Stomach (tissue), 4 donors: Measurements from ENCODE around the gene MBP.

Experiments used
- CTCF ChIP-seq, 7 experiments: fragments of 450-650 bp in 4 of 7; fragments of 200-600 bp in 3 of 7; sonication (generic) in 3 of 7; IDR thresholded peaks; one replicate each; pipeline ENCODE4 v1.5.1; 2016 to 2019; ENCODE audit warnings: antibody characterized with exemption in 7 of 7, control low read depth in 2 of 7, mild to moderate bottlenecking in 1 of 7
- EP300 ChIP-seq: sonication (generic); formaldehyde crosslinking; IDR thresholded peaks from one replicate; pipeline ENCODE4 v1.6.1; 2017; ENCODE audit warnings: antibody characterized with exemption
- POLR2A ChIP-seq, 4 donors: fragments of 450-650 bp; IDR thresholded peaks; one replicate each; pipeline ENCODE4 v1.6.1; 2016; ENCODE audit warnings: antibody characterized with exemption in 4 of 4, control low read depth in 2 of 4, mild to moderate bottlenecking in 1 of 4, moderate library complexity in 1 of 4

DNA sequence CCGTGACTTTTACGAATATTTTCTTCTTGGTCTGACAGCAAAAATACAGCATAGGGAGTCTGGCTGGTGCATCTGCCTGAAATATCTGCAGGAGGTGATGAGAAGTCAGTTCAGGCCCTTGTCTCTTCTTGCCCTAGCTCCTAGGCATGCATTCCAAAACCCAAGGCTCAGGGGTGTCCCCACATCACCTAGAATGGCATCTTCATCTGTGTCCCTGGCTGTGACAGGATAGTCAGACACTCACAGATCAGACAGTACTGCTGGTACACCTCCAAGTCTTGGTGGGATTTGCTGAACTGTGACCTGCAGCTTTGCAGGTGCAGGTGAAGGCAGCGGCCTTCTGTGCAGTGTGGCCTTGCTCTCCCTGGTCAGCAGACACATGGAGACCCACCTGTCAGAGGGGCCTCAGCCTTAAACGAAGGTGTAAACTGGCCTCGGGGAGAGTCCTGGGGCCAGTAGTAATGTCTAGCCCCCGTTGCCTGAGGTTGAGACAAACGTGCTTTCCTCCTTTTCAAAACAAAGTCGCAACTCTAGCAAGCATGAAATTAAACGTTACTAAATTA, 42.8 kb downstream of the MBP start:
- TF ChIP-seq CTCF (IDR thresholded peaks at IDR 0.05) (no peak), EP300 (no peak), POLR2A (IDR thresholded peaks at IDR 0.05) (no peak)
